ENCODE results near the gene ZNHIT3.

- TF ChIP-seq CTCF (IDR thresholded peaks at IDR 0.05; ENCODE audit: insufficient read depth, low read length) (no peak), POLR2AphosphoS5 (IDR thresholded peaks at IDR 0.05; ENCODE audit: low read depth) (no peak)
- TF ChIP-seq, protein P1, sequence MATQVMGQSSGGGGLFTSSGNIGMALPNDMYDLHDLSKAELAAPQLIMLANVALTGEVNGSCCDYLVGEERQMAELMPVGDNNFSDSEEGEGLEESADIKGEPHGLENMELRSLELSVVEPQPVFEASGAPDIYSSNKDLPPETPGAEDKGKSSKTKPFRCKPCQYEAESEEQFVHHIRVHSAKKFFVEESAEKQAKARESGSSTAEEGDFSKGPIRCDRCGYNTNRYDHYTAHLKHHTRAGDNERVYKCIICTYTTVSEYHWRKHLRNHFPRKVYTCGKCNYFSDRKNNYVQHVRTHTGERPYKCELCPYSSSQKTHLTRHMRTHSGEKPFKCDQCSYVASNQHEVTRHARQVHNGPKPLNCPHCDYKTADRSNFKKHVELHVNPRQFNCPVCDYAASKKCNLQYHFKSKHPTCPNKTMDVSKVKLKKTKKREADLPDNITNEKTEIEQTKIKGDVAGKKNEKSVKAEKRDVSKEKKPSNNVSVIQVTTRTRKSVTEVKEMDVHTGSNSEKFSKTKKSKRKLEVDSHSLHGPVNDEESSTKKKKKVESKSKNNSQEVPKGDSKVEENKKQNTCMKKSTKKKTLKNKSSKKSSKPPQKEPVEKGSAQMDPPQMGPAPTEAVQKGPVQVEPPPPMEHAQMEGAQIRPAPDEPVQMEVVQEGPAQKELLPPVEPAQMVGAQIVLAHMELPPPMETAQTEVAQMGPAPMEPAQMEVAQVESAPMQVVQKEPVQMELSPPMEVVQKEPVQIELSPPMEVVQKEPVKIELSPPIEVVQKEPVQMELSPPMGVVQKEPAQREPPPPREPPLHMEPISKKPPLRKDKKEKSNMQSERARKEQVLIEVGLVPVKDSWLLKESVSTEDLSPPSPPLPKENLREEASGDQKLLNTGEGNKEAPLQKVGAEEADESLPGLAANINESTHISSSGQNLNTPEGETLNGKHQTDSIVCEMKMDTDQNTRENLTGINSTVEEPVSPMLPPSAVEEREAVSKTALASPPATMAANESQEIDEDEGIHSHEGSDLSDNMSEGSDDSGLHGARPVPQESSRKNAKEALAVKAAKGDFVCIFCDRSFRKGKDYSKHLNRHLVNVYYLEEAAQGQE (IDR thresholded peaks at IDR 0.05; ENCODE audit: insufficient replicate concordance, low read depth): no peak
Observed at GRCh38 chr17:36505171-36505570, 18.7 kb downstream of the ZNHIT3 start.

All from HL-60 (cell line).